RKO (cell line): ENCODE results near the gene LTO1.

ENCODE experiments used
- DNase-seq: peaks from one replicate; pipeline ENCODE4 v3.0.0-alpha.2; 2016; ENCODE audit warnings: low spot score

Gene LTO1

DNA sequence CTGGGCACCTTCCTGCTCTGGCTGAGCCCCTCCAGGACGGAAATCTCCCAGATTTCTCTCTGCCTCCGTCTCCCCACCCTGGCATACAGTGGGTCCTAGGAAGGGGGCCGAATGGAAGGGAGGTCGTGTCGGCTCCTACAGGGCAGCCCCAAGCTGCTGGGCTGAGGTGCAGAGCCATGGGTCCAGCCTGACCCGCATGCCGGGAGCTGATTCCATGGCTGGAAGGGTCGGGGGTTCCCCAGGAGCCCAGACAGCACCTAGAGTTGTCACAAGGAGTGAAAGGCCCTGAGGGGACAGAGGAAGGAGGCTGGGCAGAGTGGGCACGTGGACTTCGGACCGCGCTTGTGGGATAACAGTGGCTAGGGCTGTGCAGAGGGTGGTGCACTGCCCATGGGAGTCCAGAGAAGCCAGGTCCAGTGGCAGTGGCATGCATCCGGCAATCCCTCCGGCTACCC lies 17.7 kb downstream of the LTO1 start:
- no peak for DNase-seq

DNA sequence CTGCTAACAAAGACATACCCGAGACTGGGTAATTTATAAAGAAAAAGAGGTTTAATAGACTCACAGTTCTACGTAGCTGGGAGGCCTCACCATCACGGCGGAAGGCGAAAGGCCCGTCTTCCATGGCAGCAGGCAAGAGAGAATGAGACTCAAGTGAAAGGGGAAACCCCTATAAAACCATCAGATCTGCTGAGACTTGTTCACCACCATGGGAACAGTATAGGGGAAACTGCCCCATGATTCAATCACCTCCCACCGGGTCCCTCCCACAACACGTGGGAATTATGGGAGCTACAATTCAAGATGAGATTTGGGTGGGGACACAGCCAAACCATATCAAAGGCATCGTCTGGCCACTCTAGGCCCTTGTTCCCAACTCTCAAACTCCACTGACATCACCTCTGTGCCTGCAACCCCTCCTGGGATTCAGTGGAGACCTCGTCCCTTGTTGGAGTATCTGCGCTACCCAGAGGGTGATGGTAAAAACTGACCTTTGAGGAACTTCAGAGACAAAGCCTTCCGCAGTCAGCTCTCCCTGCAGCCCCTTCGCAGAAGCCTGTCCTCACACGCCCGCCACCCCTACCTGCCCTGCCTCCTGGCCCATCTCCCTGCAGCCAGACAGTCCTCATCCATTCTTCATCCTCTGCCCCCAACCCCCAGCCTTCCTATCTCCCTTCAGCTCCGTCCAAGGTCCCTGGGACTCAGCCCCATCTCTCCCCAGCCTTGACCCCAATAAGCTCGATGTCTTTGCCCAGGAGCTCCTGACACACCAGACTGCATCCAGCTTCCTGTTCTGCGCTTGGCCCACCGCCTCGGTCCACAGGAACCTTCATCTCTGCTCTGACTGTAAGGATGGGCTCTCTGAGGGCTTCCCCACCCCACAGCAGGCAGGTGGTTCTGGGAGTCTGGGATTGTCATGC lies 18.4 kb downstream of the LTO1 start:
- no peak for DNase-seq

DNA sequence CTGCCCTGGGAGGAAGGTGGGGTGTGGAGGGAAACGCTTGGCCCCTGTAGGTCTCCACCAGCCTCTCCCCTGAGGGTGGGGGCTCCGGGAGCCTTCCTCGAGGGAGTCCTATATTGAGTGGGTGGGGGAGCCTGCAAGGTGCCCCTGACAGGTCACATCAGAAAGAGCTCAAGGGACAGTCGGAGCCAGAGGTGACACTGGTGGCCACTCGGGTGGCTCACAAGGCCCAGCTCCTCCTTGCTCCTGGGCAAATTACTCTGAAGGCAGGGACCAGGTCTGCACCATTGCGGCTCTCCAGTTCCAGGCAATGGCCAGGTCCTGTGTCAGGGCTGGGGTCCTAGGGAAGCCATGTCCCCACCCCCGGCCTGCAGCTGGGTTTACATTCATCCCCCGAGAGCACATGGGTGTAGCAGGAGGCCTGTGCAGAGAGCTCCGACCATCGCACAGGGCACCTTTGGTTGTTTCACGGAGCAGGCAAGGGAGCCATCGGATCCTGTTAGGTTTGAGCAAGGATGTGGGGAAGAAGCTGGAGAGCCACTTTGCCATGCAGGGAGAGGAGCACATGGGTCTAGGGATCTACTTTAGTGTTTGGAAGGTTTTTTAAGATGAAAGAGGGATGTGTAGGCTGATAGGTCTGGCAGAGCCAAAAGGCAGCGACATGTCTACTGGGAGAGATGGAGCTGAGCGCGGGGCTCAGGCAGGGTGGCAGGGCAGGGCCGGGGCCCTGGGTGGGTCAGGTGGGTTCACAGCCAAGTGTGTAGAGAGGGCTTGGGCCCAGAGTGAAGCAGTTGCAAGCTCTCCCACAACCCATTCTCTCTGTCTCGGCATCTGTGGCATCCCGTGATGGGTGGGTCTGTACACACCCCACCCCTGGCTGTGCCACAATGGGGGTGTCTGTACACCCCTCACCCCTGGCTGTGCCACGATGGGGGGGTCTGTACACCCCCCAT lies 19.4 kb downstream of the LTO1 start:
- DNase-seq: no peak

DNA sequence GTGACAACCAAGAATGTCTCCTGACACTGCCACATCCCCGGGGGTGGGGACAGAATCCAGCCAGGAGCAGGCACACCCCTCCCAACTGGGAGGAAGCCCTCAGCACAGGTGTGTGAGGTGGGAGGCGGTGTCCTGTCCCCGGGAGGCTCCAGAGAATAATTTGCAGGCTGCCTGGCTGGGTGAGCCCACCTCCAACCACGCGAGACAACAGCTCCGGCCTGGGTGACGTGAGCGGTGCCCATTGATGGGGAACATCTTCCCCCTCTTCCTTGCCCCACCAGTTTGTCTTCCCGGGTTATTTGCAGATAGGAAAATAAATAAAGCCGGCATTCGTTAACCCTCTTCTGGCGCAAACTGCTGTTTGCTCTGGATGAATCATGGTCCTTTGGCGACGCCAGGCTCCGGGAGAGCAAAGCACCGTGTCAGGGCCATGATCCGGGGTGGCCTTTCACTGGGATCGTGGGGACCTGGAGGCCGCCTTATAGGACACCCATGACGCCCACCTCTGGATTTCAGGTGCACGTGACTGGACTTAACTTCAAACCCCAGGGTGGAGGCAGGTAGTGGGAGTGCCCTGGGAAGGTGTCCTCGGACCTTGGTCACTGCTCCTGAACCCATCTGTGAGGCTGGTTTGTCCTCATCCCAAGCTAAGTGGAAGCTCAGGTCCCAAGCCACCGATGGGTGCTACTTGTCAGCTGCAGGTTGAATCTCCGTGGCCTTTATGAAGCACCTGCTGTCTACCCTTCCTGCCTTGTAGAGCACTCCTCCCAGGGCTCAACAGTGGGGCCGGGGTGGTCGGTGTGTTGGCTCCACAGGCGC lies 20.3 kb downstream of the LTO1 start:
- no peak for DNase-seq

DNA sequence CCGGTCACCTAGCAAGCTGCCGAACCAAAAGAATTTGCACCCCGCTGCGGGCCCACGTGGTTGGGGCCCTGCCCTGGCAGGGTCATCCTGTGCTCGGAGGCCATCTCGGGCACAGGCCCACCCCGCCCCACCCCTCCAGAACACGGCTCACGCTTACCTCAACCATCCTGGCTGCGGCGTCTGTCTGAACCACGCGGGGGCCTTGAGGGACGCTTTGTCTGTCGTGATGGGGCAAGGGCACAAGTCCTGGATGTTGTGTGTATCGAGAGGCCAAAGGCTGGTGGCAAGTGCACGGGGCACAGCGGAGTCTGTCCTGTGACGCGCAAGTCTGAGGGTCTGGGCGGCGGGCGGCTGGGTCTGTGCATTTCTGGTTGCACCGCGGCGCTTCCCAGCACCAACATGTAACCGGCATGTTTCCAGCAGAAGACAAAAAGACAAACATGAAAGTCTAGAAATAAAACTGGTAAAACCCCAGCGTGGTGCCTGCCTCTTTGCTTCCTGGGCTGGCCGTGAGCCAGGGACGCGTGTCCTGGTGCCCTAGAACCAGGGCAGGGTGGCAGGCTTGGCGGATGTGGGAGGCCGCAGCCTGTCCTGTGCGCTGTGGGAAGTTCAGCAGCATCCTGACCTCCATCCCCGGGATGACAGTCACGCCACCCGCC lies 21.0 kb downstream of the LTO1 start:
- no peak for DNase-seq

DNA sequence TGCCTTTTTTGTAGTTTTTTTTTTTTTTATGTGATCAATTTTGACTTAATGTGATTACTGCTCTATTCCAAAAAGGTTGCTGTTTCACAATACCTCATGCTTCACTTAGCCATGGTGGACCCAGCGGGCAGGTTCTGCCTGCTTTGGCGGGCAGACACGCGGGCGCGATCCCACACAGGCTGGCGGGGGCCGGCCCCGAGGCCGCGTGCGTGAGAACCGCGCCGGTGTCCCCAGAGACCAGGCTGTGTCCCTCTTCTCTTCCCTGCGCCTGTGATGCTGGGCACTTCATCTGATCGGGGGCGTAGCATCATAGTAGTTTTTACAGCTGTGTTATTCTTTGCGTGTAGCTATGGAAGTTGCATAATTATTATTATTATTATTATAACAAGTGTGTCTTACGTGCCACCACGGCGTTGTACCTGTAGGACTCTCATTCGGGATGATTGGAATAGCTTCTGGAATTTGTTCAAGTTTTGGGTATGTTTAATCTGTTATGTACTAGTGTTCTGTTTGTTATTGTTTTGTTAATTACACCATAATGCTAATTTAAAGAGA lies 21.7 kb downstream of the LTO1 start:
- DNase-seq: no peak

DNA sequence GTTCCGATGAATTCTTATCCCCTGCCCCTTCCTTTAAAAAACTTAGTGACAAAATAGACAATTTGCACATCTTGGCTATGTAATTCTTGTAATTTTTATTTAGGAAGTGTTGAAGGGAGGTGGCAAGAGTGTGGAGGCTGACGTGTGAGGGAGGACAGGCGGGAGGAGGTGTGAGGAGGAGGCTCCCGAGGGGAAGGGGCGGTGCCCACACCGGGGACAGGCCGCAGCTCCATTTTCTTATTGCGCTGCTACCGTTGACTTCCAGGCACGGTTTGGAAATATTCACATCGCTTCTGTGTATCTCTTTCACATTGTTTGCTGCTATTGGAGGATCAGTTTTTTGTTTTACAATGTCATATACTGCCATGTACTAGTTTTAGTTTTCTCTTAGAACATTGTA lies 22.2 kb downstream of the LTO1 start:
- no peak for DNase-seq

DNA sequence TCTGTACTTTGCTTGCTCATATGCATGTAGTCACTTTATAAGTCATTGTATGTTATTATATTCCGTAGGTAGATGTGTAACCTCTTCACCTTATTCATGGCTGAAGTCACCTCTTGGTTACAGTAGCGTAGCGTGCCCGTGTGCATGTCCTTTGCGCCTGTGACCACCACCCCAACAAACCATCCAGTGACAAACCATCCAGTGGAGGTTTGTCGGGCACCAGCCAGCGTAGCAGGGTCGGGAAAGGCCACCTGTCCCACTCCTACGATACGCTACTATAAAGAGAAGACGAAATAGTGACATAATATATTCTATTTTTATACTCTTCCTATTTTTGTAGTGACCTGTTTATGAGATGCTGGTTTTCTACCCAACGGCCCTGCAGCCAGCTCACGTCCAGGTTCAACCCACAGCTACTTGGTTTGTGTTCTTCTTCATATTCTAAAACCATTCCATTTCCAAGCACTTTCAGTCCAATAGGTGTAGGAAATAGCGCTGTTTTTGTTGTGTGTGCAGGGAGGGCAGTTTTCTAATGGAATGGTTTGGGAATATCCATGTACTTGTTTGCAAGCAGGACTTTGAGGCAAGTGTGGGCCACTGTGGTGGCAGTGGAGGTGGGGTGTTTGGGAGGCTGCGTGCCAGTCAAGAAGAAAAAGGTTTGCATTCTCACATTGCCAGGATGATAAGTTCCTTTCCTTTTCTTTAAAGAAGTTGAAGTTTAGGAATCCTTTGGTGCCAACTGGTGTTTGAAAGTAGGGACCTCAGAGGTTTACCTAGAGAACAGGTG lies 23.1 kb downstream of the LTO1 start:
- DNase-seq: no peak

DNA sequence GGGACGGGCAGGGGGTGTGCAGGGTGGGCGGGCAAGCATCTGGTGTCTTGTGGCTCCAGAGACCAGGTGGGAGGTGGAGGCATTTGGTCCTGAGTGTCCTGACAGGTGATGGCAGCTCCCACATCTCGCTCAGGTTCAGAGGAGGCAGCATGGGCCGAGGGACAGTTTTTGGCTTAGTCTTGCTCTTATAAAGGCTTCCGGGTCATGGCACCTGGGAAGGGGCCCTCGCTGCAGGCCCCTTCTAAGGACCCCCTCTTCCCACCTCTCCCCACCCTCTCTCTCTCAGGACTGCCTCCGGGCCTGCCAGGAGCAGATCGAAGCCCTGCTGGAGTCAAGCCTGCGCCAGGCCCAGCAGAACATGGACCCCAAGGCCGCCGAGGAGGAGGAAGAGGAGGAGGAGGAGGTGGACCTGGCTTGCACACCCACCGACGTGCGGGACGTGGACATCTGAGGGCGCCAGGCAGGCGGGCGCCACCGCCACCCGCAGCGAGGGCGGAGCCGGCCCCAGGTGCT lies 24.3 kb downstream of the LTO1 start:
- no peak for DNase-seq

DNA sequence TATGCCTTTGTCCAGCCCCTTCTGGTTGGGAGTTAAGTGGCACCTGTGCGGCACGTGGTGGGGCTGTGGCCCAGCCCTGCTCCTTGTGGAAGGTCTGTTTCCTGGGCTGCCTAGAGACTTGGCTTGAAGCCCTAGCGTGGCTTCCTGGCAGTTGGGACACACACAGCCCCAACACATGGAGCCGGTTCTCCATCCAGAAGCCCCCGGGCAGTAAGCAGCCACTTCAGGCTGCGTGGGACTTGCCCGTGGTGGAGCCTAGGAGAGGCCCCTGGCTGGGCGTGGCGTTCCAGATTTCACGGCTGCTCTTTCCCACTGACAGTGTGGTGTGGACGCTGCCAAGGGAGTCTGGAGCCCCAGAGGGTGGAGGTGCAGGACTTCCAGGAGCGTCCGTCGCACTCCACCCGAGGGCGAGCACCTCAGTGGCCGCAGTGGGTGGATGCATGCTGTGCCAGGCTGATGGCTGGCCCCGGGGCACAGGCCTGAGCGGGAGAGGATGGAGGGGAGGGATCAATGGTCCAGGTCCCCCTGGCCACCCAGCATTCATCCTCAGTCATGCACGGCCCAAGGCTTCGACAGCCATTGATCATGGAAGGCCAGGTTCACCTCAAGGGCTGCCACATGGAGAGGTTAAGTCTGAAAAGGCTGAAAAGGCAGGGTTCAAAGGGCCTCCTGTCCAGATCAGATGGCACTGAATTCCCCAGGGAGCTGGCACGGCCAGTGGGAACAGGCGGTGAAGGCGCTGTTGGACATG lies 24.9 kb downstream of the LTO1 start:
- DNase-seq: no peak

DNA sequence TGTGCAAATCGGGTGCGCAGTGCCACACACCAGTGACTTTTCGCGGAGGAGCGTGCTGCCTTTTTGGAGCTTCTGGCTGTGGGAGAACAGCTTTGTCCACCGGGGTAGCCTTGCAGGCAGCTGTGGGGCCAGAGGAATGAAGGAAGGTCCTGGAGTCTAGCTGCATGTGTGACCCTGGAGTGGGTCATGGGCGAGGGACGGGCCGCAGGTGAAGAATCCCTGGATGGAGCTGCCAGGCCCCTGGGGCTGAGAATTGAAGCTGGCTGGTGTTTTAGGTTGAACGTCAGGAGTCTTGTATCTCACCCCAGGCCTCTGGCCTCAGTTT lies 25.6 kb downstream of the LTO1 start:
- DNase-seq: no peak

DNA sequence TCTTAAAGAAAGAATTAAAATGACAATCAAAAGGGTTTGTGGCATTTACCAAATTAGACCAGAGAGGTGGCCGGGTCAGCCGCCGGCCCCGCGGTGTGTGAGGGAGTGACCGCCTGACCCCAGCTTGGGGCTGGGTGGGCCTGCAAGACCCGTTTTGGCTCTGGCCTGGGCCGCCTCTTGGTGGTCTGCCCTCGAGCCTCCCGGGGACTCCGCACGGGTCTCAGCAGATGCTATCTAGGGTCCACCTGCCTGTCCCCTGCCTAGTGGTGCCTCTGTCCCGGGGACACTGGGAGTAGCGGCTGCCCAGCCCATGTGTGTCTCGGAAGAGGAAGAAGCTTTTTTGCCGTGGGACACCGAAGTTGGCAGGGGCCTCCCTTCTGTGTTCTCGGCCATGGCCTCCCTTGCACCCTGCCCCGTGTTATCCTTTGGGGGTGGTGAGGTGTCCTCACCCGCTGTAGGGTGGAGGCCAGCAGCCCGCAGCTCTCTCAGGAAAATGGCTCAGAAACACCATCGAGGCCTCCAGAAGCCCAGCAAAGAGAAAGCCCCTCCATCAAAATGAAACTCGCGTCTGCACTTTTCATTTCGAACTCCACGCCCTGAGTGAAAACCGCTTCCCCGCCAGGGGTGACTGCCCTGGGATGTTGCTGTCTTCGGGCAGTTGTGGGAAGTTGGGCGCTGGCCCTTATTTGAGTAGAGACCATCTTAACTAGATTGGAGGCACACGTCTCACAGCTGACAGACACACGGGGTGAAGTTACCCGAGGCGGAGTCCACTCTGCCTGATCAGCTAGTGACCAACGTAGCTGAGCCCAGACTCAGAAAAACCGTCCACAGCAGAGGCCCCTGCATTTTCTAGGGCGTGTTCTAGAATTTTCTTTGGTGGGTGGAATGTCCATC lies 26.2 kb downstream of the LTO1 start:
- DNase-seq: no peak

DNA sequence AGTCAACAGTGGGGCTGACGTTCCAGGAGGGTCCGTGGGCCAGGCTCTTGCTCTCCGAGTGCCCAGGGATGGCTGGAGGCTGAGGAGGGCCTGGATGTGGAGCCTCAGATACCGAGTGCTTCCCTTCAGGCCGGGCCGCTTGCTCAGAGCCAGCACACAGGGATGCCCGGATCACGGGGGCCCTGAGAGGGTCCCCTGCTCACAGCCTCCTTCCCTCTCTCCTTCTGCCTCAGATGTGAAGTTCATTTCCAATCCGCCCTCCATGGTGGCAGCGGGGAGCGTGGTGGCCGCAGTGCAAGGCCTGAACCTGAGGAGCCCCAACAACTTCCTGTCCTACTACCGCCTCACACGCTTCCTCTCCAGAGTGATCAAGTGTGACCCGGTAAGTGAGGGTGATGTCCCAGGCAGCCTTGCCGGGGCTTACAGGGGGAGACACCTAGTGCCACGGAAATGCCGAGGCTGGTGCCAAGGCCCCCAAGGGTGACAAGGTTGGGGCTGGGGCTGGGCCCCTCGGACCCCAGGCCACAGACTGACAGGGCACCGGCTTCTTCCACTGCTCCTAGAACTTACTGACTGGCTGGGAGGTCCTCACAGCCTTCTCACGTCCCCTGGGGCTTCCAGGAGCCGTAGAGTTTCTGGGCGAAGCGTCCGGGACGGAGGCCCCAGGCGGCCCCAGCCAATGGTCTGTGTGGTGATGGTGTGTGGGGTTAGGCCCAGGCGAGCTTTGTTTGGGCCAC lies 27.2 kb downstream of the LTO1 start:
- DNase-seq: no peak

DNA sequence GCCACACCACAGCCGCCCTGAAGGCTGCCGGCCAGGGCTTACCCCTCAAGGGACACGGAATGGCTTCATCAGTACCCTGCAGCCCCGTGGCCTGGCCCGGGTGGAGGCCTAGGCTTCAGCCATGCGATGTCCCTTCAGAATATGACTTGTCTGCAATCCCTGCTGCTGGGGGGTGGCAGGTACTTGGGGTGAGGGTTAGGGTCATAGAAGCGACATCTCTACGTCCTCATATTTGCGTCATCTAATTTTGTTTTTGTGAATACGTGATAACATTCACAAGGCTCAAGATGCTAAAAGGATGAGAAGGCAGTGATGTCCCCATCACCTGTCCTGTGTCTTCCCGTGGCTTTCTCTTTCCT lies 27.8 kb downstream of the LTO1 start:
- no peak for DNase-seq

DNA sequence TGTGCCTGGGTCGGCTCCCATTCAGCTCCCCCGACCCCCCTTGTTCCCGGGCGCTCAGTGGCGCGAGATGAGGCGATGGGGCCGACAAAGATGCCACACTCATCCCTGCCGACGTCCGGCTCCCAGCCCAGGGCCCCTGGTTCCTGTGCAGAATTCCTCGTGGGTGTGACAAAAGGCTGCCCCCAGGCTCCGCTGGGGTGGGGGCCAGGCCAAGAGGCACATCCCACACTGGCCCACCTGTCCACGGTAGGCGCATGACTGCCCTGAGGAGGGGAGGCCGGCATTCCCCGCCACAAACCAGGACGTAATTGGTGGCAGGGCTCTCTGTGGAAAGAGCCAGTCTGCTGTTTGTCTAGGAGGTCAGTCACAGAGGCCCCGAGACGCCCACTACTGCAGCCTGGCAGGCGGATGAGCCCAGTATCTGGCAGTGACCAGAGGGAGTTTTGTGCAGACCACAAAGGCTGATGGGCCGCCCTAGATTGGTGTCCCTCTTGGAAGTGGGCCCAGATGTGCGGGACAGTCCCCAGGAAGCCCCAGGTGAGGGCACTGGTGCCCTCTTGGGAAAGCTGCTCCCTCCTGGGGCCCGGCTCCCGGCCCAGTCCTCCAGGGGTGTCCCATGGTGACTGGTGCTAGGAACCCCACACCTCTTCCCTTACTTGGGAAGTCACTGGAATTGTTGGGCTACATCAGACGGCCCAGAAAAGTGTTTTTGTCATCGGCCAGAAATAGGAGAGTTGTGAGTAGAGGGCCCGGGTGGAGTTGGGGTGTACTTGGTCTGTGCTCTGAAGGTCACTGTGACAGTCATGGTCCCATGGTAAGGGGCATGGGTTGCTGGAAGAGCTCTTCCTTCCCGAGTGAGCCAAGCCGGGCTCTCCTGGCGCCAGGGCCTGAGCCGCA lies 28.4 kb downstream of the LTO1 start:
- no peak for DNase-seq

DNA sequence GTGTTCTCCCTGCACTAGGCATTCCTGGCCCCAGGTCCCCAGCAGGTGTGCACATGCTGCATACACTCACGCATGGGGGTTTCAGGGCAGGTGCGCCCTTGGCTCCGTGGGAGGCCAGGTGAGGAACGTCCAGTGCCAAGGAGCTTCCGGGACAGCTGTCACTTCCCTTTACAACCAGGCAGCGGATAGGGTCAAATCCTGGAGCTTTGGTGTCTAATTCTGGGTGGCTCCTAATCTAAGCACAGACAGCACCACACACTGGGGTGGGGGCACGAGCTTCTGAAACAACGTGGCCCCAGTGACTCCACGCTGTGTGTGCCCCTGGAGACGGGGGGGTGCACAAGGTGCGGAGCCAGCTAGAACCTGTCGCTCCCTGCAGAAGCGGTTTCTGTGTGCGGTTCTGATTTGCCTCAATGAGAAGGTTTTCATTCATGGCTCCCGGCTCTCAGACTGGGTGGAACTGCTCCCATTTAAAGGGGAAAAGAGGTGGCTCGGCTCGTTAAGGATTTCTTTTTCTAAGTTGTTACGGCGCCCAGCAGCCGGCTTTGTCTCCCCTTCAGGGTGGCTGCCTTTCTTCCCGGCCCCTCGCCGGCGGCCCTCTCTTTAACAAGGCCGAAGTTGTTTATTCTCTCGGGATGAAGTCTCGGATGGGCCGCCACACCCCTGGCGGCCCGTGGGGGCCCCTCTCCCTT lies 29.2 kb downstream of the LTO1 start:
- no peak for DNase-seq
